ENCODE results near the gene ASAP2.

Gene ASAP2

GRCh38 chr2:9330612-9331270 lies 124.1 kb downstream of the ASAP2 start:
- DNase-seq, result no peak

DNA sequence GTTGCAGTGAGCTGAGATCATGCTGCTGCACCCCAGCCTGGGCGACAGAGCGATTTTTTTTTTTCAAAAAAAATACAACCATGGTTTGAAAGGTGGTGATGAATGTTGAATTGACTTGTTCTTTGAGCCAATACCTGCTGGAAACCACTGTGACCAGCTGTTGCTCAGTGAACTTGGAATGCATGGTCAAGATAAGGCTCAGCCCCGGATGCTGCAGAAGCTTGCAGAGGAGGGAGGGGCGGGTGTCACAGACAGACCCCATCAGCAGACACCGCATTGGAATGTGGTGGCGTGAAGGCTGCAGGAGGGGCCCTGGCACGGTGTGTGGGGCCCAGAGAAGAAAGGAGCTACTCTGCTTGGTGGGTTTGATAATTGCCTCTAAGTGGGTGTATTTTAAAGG lies 125.1 kb downstream of the ASAP2 start:
- DNase-seq, result peak; percentile 42

- DNase-seq, result no peak
Measured at GRCh38 chr2:9332136-9332852, 125.7 kb downstream of the ASAP2 start.

DNA sequence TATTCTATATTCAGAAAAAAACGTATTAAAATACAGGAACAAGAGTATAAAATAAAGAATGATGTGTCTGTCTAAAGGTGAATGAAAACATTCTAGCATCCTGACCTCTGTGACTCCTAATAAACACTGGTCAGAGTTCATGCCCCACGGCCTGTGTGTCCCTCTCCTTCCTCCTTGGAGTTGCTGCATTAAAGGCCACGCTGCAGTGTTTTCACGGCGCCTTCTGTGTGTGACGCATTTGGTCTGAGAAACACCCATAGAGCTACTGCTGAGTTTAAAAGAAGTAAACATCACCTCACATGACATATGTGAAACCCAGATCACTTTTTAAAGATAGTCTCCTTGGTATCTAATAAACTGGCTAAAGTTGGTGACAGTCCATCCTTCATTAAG lies 126.2 kb downstream of the ASAP2 start:
- no peak for DNase-seq

DNA sequence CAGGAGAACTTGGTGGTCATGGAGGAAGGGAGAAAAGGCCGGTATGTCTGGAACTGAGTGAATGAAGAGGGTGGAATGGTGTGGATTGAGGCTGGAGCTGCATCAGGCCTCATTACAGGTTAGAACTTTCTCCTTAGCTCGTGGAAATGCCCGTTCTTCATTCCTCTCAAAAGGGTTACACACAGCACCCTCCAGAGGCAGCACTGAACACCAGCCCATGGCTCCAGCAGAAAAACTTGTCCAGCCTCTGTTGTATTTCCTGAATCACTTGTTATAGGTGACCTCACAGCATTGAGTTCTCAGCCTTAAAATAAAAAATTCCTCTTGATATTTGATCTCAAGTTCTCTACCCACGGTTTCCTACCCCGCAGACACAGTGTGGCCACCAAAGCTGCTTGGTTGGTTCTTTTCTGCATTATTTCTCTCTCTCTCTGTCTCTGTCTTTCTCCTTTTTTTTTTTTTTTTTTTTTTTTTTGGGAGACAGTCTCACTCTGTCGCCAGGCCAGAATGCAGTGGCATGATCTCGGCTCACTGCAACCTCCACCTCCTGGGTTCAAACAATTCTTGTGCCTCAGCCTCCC lies 127.1 kb downstream of the ASAP2 start:
- DNase-seq, result peak; percentile 76

DNA sequence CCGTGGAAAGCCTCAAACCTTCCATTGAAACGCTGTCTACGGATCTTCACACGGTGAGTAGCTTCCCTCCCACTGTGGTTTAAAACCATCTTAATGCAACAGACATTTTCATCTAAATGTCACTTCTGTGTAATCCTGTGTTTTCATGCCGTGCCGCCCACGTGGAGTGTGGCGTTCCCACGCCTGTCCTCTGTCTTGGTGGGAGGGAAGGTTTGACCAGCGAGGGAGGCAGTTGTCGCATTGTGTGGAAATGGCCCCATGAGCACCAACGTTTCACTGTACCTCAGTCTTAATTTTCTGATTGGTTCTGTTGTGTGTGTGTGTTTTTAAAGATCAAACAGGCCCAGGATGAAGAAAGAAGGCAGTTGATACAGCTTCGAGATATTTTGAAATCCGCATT lies 128.1 kb downstream of the ASAP2 start:
- no peak for DNase-seq

GRCh38 chr2:9335322-9335832 lies 128.8 kb downstream of the ASAP2 start:
- no peak for DNase-seq

DNA sequence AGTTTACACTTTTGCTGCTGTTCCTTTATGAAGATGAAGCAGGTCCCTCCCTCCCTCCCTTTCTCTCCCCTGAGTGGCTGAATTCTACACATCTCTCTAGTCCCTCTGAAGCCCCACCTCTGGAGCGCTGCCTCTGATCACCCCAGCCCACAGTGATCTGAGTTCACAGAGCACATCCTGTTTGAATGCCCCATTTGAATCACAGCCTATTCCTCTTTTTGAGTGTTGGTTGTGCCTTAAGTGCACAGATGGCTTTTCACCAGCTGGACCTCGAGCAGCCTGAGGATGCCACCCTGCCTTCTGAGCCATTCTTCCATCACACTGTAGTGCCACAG lies 129.6 kb downstream of the ASAP2 start:
- DNase-seq, result peak; percentile 19

DNA sequence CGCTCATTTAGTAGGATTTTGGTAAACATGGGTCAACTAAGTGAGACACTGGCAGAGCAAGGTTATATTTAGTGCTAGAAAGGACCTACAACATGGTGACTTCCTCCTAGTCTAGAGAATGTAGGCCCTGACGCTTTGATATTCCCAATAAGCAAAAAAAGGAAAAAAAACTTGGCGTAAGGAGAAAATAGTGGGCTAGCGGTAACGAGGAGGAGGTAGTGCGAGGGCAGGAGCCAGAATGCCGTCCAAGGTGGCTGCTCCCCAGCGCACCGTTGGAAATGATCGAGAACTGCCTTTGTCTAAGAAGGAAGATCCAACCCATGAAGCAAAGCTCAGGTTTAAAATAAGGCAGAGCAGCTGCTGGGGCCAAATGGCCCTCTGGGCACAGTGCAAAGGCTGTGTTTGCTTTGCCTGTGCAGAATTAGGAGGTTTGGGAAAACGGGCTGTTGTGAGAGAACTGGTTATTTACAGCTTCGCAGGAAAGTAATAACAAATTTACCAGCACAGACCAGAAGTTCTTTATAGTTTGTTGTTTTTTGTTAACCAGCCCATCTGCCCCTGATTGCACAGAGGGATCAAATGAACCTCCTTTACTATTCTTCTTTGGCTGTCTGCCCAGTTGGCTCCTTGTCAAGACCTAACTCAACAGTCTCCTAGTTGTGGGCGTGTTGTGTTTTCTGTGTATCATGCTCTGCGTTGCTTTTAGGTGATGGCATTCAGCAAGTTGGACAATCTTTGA lies 130.1 kb downstream of the ASAP2 start:
- DNase-seq, result peak; percentile 89

DNA sequence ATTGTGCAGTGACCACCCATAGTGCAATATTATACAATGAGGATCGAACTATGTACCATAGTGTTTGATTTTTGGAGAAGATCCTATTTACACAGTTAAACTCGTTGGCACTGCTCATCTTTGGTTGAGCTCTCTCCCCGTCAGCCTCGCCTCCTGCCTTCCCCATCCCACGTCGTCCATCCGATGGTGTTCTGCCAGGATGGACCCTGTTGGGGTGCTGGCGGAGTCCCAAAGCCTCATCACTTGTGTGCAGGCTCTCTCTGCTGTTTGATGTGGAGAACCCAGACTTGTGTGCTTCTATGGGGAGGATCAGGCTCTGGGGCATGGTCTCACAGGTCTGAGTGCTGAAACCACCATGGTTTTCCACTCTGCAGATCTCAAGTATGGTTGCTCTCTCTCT lies 131.3 kb downstream of the ASAP2 start:
- DNase-seq, result no peak

GRCh38 chr2:9341337-9341887 lies 134.8 kb downstream of the ASAP2 start:
- no peak for DNase-seq

DNA sequence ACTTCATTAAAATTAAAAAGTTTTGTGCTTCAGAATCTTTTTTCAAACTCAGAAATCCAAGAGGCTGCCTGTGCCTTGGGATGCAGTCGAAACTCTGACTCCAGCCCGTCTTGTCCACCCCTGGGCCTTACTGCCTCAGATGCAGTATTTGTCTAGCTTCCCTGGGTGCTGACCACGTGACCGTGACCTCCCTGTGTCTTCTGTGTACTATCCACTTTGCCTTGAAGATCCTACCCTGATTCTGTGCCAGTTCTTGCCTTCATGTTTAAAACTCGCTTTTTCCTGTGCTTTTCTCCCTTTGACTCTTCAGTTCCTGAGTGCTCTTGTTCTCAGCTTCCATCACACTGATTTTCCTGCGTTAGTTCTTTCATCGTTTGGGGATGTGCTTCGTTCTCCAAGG lies 136.0 kb downstream of the ASAP2 start:
- DNase-seq, result no peak

- DNase-seq, result no peak
Measured at GRCh38 chr2:9343524-9343923, 136.9 kb downstream of the ASAP2 start.

DNA sequence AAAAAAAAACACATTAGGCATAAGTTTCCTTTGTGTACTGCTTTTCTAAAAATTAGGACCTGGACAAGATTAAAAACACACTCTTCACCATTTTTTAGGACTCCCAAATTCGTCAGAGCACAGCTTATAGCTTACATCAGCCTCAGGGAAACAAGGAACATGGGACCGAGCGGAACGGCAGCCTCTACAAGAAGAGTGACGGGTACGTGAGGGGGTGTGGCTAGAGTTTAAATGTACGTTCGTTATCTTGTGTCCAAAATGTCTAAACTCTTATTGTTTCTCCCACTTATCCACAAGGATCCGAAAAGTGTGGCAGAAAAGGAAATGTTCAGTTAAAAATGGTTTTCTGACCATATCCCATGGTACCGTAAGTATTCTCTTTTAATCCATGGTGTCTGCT lies 137.8 kb downstream of the ASAP2 start:
- no peak for DNase-seq

GRCh38 chr2:9345343-9345742 lies 138.7 kb downstream of the ASAP2 start:
- no peak for DNase-seq

DNA sequence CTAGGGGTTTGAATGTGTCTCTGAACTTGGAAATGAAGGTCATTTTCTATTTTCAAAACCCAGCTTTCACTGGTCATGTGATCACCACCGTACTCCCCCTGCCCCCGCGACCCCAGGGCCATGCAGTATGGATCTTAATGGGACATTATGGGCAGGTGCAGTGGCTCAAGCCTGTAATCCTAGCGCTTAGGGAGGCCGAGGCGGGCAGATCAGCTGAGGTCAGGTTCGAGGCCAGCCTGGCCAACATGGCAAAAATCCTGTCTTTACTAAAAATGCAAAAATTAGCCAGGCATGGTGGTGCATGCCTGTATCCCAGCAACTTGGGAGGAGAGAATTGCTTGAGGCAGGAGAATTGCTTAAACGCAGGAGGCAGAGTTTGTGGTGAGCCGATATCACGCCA lies 139.4 kb downstream of the ASAP2 start:
- no peak for DNase-seq

DNA sequence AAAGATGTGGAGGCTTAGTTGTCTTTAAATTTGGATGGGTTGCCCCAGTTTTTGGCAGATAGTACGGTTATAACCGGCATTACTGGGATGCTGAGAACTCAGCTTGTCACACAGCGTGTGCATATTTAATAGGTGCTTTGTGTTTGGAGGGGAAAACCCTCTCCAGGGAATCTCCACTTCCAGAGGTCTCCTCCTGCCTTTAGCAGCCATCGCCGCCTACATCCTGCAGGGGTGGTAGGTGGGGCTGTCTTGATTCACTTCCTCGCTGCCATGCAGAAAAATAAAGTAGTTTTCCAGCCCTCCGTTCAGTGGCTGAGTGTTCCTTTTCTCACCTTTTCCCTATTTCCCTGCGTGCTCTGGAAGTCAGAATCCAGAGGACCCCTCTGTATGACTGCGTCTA lies 140.3 kb downstream of the ASAP2 start:
- DNase-seq, result no peak

GRCh38 chr2:9347411-9347881 lies 140.8 kb downstream of the ASAP2 start:
- no peak for DNase-seq

DNA sequence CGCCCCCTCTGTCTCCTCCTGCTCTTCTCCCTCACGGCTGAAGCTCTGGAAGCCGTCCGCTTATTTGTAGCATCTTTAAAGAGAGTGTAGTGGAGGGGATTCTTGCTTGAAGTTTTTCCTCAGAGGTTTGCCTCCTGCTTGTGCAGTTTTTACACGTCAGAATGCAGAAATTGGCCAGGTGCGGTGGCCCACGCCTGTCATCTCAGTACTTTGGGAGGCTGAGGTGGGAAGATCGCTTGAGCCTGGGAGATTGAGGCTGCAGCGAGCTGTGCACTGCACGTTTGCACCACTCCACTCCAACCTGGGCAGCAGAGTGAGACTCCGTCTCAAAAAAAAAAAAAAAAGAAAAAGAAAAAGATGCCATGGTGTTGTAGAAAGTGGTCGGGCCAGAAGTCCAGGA lies 147.7 kb downstream of the ASAP2 start:
- no peak for DNase-seq

DNA sequence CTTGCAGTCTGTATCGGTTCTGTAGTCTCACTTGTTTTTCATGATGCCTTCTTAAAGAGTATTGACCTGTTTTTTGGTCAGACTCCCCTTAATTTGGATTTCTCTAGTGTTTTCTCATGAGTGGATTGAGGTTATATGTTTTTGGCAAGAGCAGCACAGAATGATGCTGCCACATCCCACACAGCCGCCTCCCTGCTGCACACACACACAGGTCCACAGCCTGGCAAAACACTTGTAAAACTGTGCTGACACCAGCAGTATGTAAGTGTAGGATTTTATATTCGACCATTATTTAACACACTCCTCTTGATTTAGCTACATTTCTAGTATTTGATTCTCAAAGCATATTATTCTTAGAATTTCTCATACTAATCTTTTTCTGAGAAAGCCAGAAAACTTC lies 148.7 kb downstream of the ASAP2 start:
- DNase-seq, result no peak

GRCh38 chr2:9355716-9356115 lies 149.1 kb downstream of the ASAP2 start:
- no peak for DNase-seq

DNA sequence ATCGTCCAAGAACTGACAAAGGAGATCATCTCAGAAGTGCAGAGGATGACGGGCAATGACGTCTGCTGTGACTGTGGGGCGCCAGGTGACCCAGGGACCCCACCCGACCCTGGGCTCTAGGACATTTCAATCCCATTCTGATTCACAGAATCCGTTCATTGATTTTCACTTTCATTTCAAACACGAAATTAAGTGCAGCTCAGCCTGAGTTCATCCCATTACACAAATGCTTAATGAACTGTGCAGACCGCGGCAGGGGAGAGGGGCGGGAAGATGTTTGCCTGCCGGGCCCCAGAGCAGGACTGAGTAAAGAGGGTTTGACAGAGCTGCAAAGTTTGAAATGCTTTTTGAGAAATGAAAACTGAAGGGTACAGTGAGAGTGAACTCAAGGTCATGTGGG lies 149.6 kb downstream of the ASAP2 start:
- DNase-seq, result no peak

DNA sequence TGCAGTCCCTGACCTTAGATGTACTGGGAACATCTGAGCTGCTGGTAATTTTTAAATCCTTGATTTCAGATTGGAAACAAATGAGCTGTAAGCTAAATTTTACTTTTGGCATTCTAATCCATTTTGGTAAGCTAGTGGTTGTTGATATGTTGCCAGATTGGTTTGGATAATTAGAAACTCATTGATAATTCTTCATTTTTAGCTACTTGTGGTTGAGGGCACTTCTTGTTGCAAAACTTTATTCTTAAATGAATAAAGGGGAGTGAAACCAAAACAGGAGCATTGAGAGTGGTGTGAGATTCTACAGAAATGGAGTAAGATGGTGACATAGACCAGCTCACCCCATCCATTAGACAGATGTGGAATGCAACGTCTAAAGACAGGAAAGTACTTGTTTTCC lies 152.2 kb downstream of the ASAP2 start:
- DNase-seq, result no peak
